NCI-H146 treated with DMSO at 0.1 percent for 48 hours (cell line): Measurements from ENCODE around the gene ARHGAP4.

ENCODE experiments used
- DNase-seq: peaks from one replicate; lab custom pipeline; 2025; ENCODE audit not compliant: unreplicated experiment; lab: John Stamatoyannopoulos, UW

ARHGAP4 gene

GRCh38 chrX:153947009-153947769, 21.1 kb upstream of the ARHGAP4 start:
- DNase-seq, result peak; percentile 47

- DNase-seq, result no peak
These were observed 20.2 kb upstream of the ARHGAP4 start for GRCh38 chrX:153945956-153946943.

- DNase-seq, result no peak
These were observed 18.7 kb upstream of the ARHGAP4 start for GRCh38 chrX:153944800-153945150.

- no peak for DNase-seq
These were observed 18.2 kb upstream of the ARHGAP4 start, which contains the start of gene RENBP for GRCh38 chrX:153944140-153944799. RENBP (minus strand) TSS chrX:153944643; CDS start chrX:153944610, 33 bp downstream.

GRCh38 chrX:153941336-153942252, 15.5 kb upstream of the ARHGAP4 start:
- no peak for DNase-seq

- peak; percentile 10 for DNase-seq
These were observed 13.5 kb upstream of the ARHGAP4 start for GRCh38 chrX:153939573-153939972.

- no peak for DNase-seq
These were observed 12.2 kb upstream of the ARHGAP4 start for GRCh38 chrX:153938226-153938786.

GRCh38 chrX:153937056-153937455, 11.0 kb upstream of the ARHGAP4 start:
- DNase-seq, result no peak

- no peak for DNase-seq
These were observed 9.3 kb upstream of the ARHGAP4 start for GRCh38 chrX:153935326-153935851.

- peak; percentile 32 for DNase-seq
These were observed 8.8 kb upstream of the ARHGAP4 start, which contains the start of gene NAA10 for GRCh38 chrX:153934762-153935325. NAA10 (minus strand) TSS chrX:153935037; CDS start chrX:153934904, 133 bp downstream.

GRCh38 chrX:153934148-153934761, 8.2 kb upstream of the ARHGAP4 start:
- DNase-seq, result no peak

- DNase-seq, result no peak
These were observed 7.7 kb upstream of the ARHGAP4 start for GRCh38 chrX:153933748-153934147.

- no peak for DNase-seq
These were observed 6.3 kb upstream of the ARHGAP4 start for GRCh38 chrX:153932220-153932915.

- no peak for DNase-seq
These were observed 5.7 kb upstream of the ARHGAP4 start for GRCh38 chrX:153931748-153932147.

GRCh38 chrX:153931151-153931550, 5.1 kb upstream of the ARHGAP4 start:
- no peak for DNase-seq

GRCh38 chrX:153930011-153930910, 4.2 kb upstream of the ARHGAP4 start:
- DNase-seq, result no peak

- no peak for DNase-seq
These were observed 3.5 kb upstream of the ARHGAP4 start for GRCh38 chrX:153929576-153929975.
